HG03342 (cell line): Measurements from ENCODE around the gene BOD1.

ENCODE experiments used
- ATAC-seq: cut with Tn5 transposase; IDR thresholded peaks from one replicate; pipeline ENCODE4 v1.9.1; 2021; ENCODE audit warnings: mild to moderate bottlenecking, moderate library complexity; ENCODE audit not compliant: unreplicated experiment

The BOD1 gene

GRCh38 chr5:173642191-173642816 lies 25.9 kb upstream of the BOD1 start:
- ATAC-seq, result no peak

DNA sequence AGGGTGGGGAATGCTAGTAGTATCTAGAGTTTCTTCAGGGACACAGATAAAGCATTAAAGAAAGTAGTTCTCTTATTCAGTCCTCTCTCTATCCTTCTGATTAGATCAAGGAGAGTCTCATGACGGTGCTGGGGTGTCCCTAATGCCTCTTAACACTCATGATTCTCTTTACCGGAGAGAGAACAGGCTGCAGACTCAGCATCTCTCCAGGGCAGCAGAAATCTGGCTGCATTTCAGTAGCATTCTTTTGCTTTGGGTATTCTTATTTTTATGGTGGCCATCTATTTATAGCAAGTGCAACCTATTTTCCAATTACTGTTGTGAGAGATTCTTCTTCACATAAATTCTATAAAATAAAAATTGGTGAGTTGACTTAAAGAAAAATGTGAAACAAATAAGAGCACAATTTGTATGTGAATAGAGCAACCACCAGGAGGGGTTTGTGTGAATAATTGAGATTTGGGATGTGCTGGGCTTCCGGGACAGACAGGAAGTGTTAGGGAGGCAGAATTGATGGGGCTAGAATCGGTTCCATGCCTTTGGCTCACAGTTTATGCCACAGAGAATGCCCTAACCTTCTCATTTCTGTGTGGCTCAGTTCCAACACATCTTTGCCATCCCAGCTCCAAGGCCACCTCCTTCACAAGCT lies 23.8 kb upstream of the BOD1 start:
- no peak for ATAC-seq

GRCh38 chr5:173638126-173639040 lies 21.9 kb upstream of the BOD1 start:
- no peak for ATAC-seq

DNA sequence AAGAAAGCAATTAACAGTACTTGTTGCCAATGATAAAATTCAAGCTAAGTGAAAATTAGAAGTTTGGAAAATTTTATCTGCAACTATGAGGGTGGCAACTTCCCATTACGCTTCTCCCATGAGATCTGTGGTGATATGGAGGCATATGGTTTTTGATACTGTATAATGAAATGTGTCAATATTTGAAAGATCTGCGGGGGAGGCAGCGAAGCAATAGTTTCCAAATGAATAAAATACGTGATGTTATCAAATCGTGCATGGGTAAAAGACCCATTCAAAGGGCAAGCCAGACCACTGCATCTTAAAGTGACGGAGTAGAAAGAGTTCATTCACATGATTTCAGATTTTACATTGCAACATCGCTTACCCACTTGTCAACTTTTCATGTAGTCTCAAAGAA lies 20.9 kb upstream of the BOD1 start:
- no peak for ATAC-seq

- no peak for ATAC-seq
Observed at GRCh38 chr5:173634465-173634983, 18.1 kb upstream of the BOD1 start.

GRCh38 chr5:173633304-173633703 lies 16.9 kb upstream of the BOD1 start:
- ATAC-seq, result no peak

- no peak for ATAC-seq
Observed at GRCh38 chr5:173631478-173631877, 15.0 kb upstream of the BOD1 start.

GRCh38 chr5:173630724-173631365 lies 14.4 kb upstream of the BOD1 start:
- ATAC-seq, result no peak

- ATAC-seq, result no peak
Observed at GRCh38 chr5:173629628-173630027, 13.2 kb upstream of the BOD1 start.

- no peak for ATAC-seq
Observed at GRCh38 chr5:173628501-173628900, 12.1 kb upstream of the BOD1 start.

GRCh38 chr5:173627860-173628392 lies 11.5 kb upstream of the BOD1 start:
- ATAC-seq, result no peak

GRCh38 chr5:173627271-173627670 lies 10.8 kb upstream of the BOD1 start:
- ATAC-seq, result no peak

- ATAC-seq, result no peak
Observed at GRCh38 chr5:173626505-173626820, 10.0 kb upstream of the BOD1 start.

DNA sequence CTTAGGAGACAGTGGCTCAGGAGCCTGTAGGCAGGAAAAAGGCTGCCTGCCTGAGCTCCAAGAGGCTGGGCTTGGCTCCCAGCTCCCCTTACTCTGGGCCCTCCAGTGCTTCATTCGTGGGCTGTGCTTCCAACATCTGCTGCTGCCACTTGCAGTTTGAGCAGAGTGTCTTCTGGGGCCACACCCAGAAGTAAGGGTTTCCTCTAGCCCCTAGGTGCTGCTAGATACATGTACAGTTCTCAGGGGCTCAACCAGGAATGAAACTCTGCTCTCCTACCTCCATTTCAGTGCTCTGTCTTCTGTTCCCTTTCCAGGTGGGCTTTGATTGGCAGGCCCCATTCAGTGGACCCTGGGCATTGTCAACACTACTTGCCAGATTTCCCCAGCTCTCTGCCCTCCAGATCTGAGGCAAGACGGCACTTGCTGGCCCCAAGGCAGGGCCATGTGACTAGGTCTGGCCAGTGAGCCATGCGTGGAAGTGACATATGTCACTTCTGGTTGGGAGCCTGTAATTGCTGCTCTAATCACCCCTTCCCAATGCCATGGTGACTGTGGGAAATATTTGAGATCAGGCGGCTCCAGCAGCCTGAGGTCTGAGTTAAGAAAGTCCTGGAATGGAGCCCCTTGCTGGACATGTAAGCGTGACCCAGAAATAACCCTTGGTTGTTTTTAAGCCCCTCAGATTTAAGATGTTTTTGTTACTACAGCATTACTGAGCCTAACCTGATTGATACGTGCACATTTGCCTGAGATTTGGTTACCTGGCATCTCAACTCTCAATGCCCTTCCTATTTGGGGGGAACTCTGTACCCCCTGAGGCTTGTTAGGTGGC lies 9.4 kb upstream of the BOD1 start:
- ATAC-seq, result peak; percentile 59

DNA sequence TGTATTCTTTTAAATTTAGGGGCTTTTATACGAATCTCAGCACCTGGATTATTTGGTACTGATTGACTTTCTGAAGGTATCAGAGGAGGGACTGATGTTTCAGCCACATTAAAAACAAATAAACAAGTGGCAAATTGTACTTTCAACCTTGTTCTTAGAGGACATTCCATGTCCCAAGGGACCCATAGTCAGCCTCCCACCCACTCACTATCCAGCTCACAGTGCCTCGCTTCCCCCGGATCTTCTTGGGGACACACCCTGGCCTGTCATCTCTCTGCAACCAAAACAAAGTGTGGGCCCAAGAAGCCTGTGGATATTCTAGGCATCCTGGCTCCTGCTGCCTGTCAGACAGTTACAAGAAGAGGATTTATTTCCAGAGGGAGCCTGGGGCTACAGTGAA lies 8.8 kb upstream of the BOD1 start:
- ATAC-seq, result no peak

- ATAC-seq, result no peak
Observed at GRCh38 chr5:173624282-173624681, 7.8 kb upstream of the BOD1 start.

GRCh38 chr5:173623789-173624188 lies 7.3 kb upstream of the BOD1 start:
- ATAC-seq, result no peak

DNA sequence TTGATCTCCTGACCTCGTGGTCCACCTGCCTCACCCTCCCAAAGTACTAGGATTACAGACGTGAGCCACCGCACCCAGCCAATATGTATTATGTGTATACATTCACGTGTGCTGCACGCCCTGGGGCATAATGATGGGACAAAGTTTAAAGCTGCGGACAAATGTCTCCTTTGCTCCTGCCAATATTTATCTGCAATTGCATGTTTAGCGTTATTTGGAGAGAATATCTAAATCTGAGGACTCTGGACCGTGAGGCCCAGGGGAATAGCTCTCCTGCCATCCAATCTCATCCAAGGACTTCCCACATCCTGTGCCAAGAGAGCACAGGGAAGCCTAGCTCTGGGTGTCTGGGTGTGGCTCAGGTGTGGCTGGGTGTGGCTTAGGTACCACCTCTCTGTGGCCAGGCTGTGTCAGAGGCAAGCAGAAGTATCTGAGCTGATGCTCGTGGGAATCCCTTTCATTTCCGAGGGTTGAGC lies 6.9 kb upstream of the BOD1 start:
- no peak for ATAC-seq

- no peak for ATAC-seq
Observed at GRCh38 chr5:173622183-173623047, 6.0 kb upstream of the BOD1 start.
